Activated CD4-positive, alpha-beta T cell treated with anti-CD3 and anti-CD28 coated beads for 4 hours (primary cell): ENCODE data around the gene LRRC61.
A peak's percentile ranks its signal among the peaks of the same experiment; 100 is the strongest.

ENCODE experiments used
- DNase-seq, 2 donors: peaks; one replicate each; pipeline ENCODE4 v3.0.0-alpha.2; 2020

LRRC61 gene

GRCh38 chr7:150358433-150358832, 35.3 kb downstream of the LRRC61 start:
- DNase-seq = no peak

- DNase-seq = no peak
Observed at GRCh38 chr7:150358988-150359621, 36.0 kb downstream of the LRRC61 start.

DNA sequence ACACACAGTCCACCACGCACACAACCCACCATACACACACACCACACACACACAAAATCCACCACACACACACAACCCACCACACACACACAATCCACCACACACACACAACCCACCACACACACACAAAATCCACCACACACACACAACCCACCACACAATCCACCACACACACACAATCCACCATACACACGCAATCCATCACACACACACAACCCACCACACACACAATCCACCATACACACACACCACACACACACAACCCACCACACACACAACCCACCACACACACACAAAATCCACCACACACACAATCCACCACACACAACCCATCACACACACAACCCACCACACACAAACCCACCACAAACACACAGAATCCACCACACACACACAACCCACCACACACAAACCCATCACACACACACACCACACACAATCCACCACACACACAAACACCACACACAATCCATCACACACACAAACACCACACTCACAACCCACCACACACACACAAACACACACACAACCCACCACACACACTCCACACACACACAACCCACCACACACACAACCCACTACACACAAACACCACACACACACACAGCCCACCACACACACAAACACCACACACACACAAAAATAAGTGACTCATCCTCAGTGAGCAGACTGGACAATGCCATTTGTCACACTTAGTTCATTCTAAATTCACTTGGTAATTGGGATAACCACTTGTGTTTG, 36.6 kb downstream of the LRRC61 start:
- no peak for DNase-seq

- no peak for DNase-seq
Observed at GRCh38 chr7:150360363-150361058, 37.4 kb downstream of the LRRC61 start.

DNA sequence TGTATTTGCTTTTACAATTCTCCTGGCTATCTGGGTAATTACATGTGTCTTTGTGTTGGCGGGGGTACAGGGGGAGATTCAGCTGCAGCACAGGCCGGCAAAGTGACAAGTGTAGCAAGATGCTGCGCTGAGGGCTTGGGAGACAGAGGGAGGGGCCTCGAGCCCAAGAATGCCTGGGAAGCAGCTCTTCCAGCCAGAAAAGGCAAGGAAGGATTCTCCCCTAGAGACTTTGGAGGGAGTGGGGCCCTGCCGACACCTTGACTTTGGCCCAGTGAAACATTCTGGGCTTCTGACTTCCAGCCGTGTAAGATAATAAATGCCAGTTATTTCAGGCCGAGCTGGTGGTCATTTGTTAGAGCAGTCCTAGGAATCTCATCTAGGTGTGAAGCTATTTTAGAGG, 38.2 kb downstream of the LRRC61 start:
- DNase-seq = no peak

GRCh38 chr7:150361807-150362621, 38.9 kb downstream of the LRRC61 start:
- DNase-seq = no peak

DNA sequence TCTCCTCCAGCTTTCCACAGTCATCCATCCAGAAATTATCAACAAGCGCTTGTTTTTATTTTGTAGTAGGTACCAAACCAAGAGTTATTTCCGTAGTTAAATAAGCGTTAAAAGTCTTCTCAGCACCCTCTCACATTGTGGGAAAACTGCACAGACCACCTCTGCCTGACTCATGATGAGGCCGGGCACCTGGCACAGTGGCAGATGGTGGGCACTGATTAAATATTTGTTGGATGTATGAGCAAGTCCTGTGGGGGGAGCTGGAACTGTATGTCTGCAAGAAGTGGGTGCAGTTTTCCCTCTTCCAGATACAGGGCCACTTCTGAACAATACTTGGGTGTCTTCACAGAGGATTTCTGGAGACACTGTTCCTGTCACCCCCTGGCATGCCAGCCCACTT, 40.2 kb downstream of the LRRC61 start:
- DNase-seq = no peak

DNA sequence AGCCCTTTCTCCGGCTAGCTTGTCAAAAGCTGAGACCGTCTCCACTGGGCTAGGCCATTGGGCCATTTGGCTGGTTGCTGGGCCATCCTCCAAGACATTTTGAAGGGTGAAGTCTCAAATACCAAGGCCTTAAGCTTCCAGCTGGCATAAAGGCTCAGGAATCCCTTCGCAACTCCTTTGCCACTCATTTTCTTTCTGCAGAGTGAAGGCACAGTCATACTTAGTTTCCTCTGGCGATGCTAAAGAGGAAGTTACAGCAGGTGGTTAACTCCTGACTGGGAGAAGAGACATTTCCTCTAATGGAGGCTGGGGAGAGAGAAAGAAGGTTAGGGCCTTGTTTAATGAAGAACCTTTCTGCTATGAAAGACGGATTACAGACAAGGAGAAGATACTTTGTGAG, 40.7 kb downstream of the LRRC61 start:
- DNase-seq = no peak

DNA sequence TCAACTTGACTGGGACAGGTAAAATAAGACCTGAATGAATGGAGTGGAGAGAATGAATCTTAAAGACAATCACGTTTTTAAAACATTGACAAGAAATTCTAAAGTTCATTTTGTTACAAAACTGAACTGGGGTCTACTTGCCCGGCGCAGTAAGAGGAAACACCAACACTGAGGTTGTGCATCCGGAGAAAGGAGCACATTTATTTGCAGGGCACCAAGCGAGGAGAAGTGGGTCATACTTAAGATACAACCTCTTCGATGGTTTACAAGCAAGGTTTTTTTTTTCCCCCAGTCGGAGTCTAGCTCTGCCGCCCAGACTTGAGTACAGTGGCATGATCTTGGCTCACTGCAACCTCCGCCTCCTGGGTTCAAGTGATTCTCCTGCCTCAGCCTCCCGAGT, 42.0 kb downstream of the LRRC61 start:
- no peak for DNase-seq

DNA sequence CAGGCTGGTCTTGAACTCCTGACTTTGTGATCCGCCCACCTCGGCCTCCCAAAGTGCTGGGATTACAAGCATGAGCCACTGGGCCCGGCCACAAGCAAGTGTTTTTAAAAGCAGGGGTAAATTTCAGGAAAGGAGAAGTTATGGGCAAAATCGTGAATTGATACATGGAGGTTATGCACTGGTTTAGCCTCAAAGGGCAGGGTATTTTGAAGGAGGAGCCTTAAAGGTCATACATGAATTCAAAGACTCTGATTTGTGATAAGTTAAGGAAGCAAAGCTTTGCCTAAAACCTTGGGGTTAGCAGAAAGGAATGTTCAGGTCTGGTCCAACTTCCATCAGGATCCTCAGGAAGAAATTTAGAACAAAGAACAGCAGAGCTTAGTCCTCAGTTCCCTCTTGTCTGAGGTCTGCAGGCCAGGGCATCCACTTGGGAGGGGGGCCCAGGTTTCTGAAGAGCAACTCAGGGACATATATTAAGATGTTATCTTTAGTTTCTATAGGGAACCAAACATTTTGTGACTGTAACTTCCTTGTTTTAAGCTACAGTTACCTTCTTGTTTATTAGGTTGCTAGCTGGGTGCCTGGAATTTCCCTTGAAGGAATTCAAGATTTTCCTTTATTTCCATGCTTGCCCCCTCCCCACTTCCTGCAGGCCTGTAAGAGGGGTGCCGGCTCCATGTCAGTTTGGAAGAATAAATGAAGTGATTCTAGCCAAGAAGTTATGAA, 42.7 kb downstream of the LRRC61 start:
- no peak for DNase-seq

DNA sequence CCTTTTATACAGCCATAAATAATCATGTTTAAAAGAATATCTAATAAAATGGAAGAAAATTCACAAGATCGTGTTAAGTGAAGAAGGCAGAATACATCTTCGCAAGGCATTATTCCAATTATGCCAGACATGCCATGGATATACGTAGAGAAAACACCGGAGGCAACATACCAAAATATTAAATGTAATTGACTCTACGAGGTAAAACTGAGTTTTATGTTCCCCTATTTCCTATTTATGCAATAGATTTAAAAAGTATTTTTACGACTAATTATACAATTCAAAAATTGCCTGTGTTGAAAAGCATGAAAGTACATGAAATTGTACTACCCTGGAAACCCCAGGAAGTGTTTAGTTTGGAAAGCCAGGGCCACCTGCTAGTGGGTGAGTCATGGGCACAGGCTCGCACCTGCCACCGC, 44.5 kb downstream of the LRRC61 start:
- no peak for DNase-seq

GRCh38 chr7:150368096-150368883, 45.1 kb downstream of the LRRC61 start, which contains the start of gene REPIN1:
Gene REPIN1, plus strand, starts transcription at chr7:150368822. Its CDS starts 890 bp downstream, at chr7:150369712.
- peak; percentile 75 to 82 for DNase-seq

- peak; percentile 75 to 85 for DNase-seq
Observed at GRCh38 chr7:150368884-150369747, 46.0 kb downstream of the LRRC61 start.

DNA sequence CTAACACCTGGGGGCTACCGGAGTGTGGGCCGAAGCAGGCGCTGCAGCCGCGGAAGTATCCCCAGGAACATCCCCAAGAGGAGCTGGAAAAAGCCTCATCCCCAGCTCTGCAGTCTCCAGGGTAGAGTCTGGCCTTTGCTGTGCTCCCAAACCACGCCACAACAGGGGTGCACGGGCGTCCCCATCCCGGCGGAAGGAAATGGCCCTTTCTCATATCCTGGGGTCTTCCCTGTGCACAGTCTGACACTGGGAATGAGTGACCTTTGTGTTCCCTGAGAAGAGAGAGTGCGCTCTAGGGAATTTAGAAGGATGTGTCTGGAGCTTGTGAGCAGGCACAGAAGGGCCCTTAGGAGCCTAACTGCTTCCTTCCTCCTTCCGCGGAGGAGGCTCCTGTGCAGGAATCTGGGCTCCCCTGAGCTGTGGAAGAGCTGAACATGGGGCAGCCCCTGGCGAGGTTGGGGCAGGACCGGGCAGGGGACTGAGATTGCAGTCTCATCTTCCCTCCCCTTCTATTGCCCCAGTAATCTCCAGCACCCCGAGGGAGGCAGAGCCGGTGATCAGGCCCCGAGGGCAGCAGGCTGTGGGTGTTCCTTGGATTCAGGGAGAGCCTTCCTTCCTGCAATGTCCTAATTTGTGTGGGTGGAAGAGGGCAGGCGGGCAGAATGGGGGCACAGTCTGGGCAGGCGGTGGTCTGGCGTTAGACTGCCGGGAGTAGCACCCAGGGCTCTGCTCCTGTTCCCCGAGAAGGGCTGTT, 46.8 kb downstream of the LRRC61 start:
- no peak for DNase-seq

GRCh38 chr7:150370612-150371071, 47.5 kb downstream of the LRRC61 start:
- no peak for DNase-seq

GRCh38 chr7:150371131-150371995, 48.2 kb downstream of the LRRC61 start:
- no peak for DNase-seq

- no peak for DNase-seq
Observed at GRCh38 chr7:150371996-150372270, 48.8 kb downstream of the LRRC61 start.

DNA sequence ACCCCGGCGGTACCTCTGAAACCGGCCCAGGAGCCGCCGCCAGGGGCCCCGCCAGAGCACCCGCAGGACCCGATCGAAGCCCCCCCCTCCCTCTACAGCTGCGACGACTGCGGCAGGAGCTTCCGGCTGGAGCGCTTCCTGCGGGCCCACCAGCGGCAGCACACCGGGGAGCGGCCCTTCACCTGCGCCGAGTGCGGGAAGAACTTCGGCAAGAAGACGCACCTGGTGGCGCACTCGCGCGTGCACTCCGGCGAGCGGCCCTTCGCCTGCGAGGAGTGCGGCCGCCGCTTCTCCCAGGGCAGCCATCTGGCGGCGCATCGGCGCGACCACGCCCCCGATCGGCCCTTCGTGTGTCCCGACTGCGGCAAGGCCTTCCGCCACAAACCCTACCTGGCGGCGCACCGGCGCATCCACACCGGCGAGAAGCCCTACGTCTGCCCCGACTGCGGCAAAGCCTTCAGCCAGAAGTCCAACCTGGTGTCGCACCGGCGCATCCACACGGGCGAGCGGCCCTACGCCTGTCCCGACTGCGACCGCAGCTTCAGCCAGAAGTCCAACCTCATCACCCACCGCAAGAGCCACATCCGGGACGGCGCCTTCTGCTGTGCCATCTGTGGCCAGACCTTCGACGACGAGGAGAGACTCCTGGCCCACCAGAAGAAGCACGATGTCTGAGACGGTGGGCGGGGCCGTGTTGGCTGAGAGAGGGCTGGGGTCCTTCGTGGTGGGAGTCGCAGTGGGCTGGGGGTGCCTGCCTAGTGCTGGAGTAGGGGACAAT, 49.3 kb downstream of the LRRC61 start:
- DNase-seq = no peak
